Measurements from ENCODE around the gene CRYGD. TPM values are rescaled to one million over a fixed set of nuclear protein-coding genes. Genes with fewer than 3 reads are reported as not detected.

CRYGD gene
- total and polyA plus RNA-seq, 2 donors from 2014 or later, result not detected

- Histone ChIP-seq H3K4me3 (ENCODE audit: low read length in 3 of 3) (no peak overlapping the region), H3K9ac (ENCODE audit: low read length in 3 of 3) (no peak overlapping the region), H3K4me1 (ENCODE audit: control insufficient read depth in 2 of 3, insufficient read depth in 2 of 3, low read depth in 1 of 3, low read length in 3 of 3) (no peaks in the 10 kb centered on the region), H3K36me3 (ENCODE audit: control insufficient read depth in 2 of 3, insufficient read depth in 3 of 3, low read length in 3 of 3) (no peaks in the 10 kb centered on the region), H3K27me3 (ENCODE audit: control insufficient read depth, insufficient read depth, low read length) (no peaks in the 10 kb centered on the region), H3K27ac (ENCODE audit: low read depth in 2 of 2, low read length in 2 of 2) (no peak overlapping the region), H3K9me3 (ENCODE audit: control insufficient read depth in 2 of 3, insufficient read depth in 1 of 3, low read length in 3 of 3) (no peaks in the 10 kb centered on the region)
- DNase-seq, result no peak
- intact Hi-C loops (cut with DNase I), result no loop called here
- TF ChIP-seq CTCF (IDR thresholded peaks at IDR 0.05; ENCODE audit: borderline replicate concordance, extremely low read depth, insufficient read depth), result no peak
- FAIRE-seq, result no peak
Observed at GRCh38 chr2:208148803-208149202, 24.5 kb upstream of the CRYGD start.

- no peaks in the 10 kb centered on the region for H3K27me3 ChIP-seq (ENCODE audit: control insufficient read depth, insufficient read depth, low read length)
- H3K9me3 ChIP-seq (ENCODE audit: control insufficient read depth in 2 of 3, insufficient read depth in 1 of 3, low read length in 3 of 3), result no peaks in the 10 kb centered on the region
- no peak overlapping the region for H3K9ac ChIP-seq (ENCODE audit: low read length in 3 of 3)
- DNase-seq (no peak), FAIRE-seq (no peak)
- no peak for TF ChIP-seq CTCF (IDR thresholded peaks at IDR 0.05; ENCODE audit: borderline replicate concordance, extremely low read depth, insufficient read depth)
- intact Hi-C loops (cut with DNase I), result no loop called here
- H3K4me3 ChIP-seq (ENCODE audit: low read length in 3 of 3), result no peak overlapping the region
- H3K27ac ChIP-seq (ENCODE audit: low read depth in 2 of 2, low read length in 2 of 2), result no peak overlapping the region
- no peaks in the 10 kb centered on the region for H3K36me3 ChIP-seq (ENCODE audit: control insufficient read depth in 2 of 3, insufficient read depth in 3 of 3, low read length in 3 of 3)
- H3K4me1 ChIP-seq (ENCODE audit: control insufficient read depth in 2 of 3, insufficient read depth in 2 of 3, low read depth in 1 of 3, low read length in 3 of 3), result no peaks in the 10 kb centered on the region
Observed at GRCh38 chr2:208147759-208148158, 23.4 kb upstream of the CRYGD start.

GRCh38 chr2:208147008-208147407 lies 22.7 kb upstream of the CRYGD start:
- Histone ChIP-seq H3K27me3 (ENCODE audit: control insufficient read depth, insufficient read depth, low read length) (no peaks in the 10 kb centered on the region), H3K27ac (ENCODE audit: low read depth in 2 of 2, low read length in 2 of 2) (no peak overlapping the region), H3K36me3 (ENCODE audit: control insufficient read depth in 2 of 3, insufficient read depth in 3 of 3, low read length in 3 of 3) (no peaks in the 10 kb centered on the region), H3K9me3 (ENCODE audit: control insufficient read depth in 2 of 3, insufficient read depth in 1 of 3, low read length in 3 of 3) (no peaks in the 10 kb centered on the region), H3K4me1 (ENCODE audit: control insufficient read depth in 2 of 3, insufficient read depth in 2 of 3, low read depth in 1 of 3, low read length in 3 of 3) (no peaks in the 10 kb centered on the region), H3K9ac (ENCODE audit: low read length in 3 of 3) (no peak overlapping the region), H3K4me3 (ENCODE audit: low read length in 3 of 3) (no peak overlapping the region)
- DNase-seq, result no peak
- TF ChIP-seq CTCF (IDR thresholded peaks at IDR 0.05; ENCODE audit: borderline replicate concordance, extremely low read depth, insufficient read depth), result no peak
- FAIRE-seq, result no peak
- intact Hi-C loops (cut with DNase I), result no loop called here

- no peak within 1 kb of the TSS for H3K4me3 ChIP-seq (ENCODE audit: low read length in 3 of 3)
- H3K36me3 ChIP-seq (ENCODE audit: control insufficient read depth in 2 of 3, insufficient read depth in 3 of 3, low read length in 3 of 3), result no peaks in the 10 kb centered on the region
- H3K27ac ChIP-seq (ENCODE audit: low read depth in 2 of 2, low read length in 2 of 2), result no peak within 1 kb of the TSS
- intact Hi-C loops (cut with DNase I), result no loop called here
- H3K9ac ChIP-seq (ENCODE audit: low read length in 3 of 3), result no peak within 1 kb of the TSS
- FAIRE-seq (no peak), DNase-seq (no peak)
- no peaks in the 10 kb centered on the region for H3K9me3 ChIP-seq (ENCODE audit: control insufficient read depth in 2 of 3, insufficient read depth in 1 of 3, low read length in 3 of 3)
- H3K27me3 ChIP-seq (ENCODE audit: control insufficient read depth, insufficient read depth, low read length), result no peaks in the 10 kb centered on the region
- H3K4me1 ChIP-seq (ENCODE audit: control insufficient read depth in 2 of 3, insufficient read depth in 2 of 3, low read depth in 1 of 3, low read length in 3 of 3), result no peaks in the 10 kb centered on the region
- TF ChIP-seq CTCF (IDR thresholded peaks at IDR 0.05; ENCODE audit: borderline replicate concordance, extremely low read depth, insufficient read depth), result no peak
Observed at GRCh38 chr2:208146006-208146405, 21.7 kb upstream of the CRYGD start, which contains the start of gene CRYGB. TSS of gene CRYGB (minus strand) at chr2:208146158. CDS start at chr2:208146120, 38 bp downstream.

Data from kidney (tissue), 14 donors.